GM23248 (cell line): ENCODE measurements around the gene C9orf152. TPM values are rescaled to one million over a fixed set of nuclear protein-coding genes. Genes with fewer than 3 reads are reported as not detected.

Experiments used
- DNase-seq: peaks from one replicate; pipeline ENCODE4 v3.0.0-alpha.2; 2015
- H2AFZ ChIP-seq: fragments of 200-600 bp; sonication (generic); 2 replicates; pipeline ENCODE4 v1.6.1; 2016; ENCODE audit warnings: antibody characterized with exemption
- H3F3A ChIP-seq: fragments of 200-600 bp; sonication (generic); 2 replicates; pipeline ENCODE4 v1.6.1; 2016; ENCODE audit warnings: mild to moderate bottlenecking, antibody characterized with exemption, mixed run types; ENCODE audit not compliant: insufficient read depth
- H3K27ac ChIP-seq: fragments of 200-600 bp; sonication (generic); 2 replicates; pipeline ENCODE4 v1.5.1; 2016; ENCODE audit warnings: mild to moderate bottlenecking
- H3K27me3 ChIP-seq: fragments of 200-600 bp; sonication (generic); replicated peaks from 2 replicates; pipeline ENCODE4 v1.6.1; 2016; ENCODE audit warnings: mild to moderate bottlenecking; ENCODE audit not compliant: insufficient read depth
- H3K36me3 ChIP-seq: fragments of 200-600 bp; sonication (generic); 2 replicates; pipeline ENCODE4 v1.6.1; 2016; ENCODE audit warnings: low read depth, mild to moderate bottlenecking
- H3K4me1 ChIP-seq: fragments of 200-600 bp; sonication (generic); 2 replicates; pipeline ENCODE4 v1.6.1; 2016; ENCODE audit warnings: mild to moderate bottlenecking; ENCODE audit not compliant: insufficient read depth
- H3K4me2 ChIP-seq: fragments of 200-600 bp; sonication (generic); one replicate; pipeline ENCODE4 v1.6.1; 2016; ENCODE audit warnings: mild to moderate bottlenecking; ENCODE audit not compliant: unreplicated experiment
- H3K4me3 ChIP-seq: fragments of 200-600 bp; sonication (generic); 2 replicates; pipeline ENCODE4 v1.5.1; 2016; ENCODE audit warnings: mild to moderate bottlenecking
- H3K79me2 ChIP-seq: fragments of 200-600 bp; sonication (generic); 2 replicates; pipeline ENCODE4 v1.6.1; 2016; ENCODE audit warnings: mild to moderate bottlenecking; ENCODE audit not compliant: insufficient read depth
- H3K9ac ChIP-seq: fragments of 200-600 bp; sonication (generic); 2 replicates; pipeline ENCODE4 v1.6.1; 2016; ENCODE audit warnings: mild to moderate bottlenecking
- H3K9me2 ChIP-seq: fragments of 200-600 bp; sonication (generic); 2 replicates; pipeline ENCODE4 v1.6.1; 2016; ENCODE audit warnings: mixed run types, mild to moderate bottlenecking, moderate library complexity; ENCODE audit not compliant: insufficient read depth
- H3K9me3 ChIP-seq: fragments of 200-600 bp; sonication (generic); one replicate; pipeline ENCODE4 v1.6.1; 2017; ENCODE audit warnings: low read depth
- H4K20me1 ChIP-seq: fragments of 200-600 bp; sonication (generic); 2 replicates; pipeline ENCODE4 v1.6.0; 2016; ENCODE audit not compliant: insufficient read depth
- EZH2 ChIP-seq: fragments of 200-600 bp; sonication (generic); IDR thresholded peaks from 2 replicates; pipeline ENCODE4 v1.6.1; 2018; ENCODE audit warnings: antibody characterized with exemption, mild to moderate bottlenecking; ENCODE audit not compliant: insufficient read depth, poor library complexity, severe bottlenecking
- EZH2phosphoT487 ChIP-seq: fragments of 200-600 bp; sonication (generic); IDR thresholded peaks from 2 replicates; pipeline ENCODE4 v1.6.1; 2018; ENCODE audit warnings: antibody characterized with exemption, moderate library complexity, mild to moderate bottlenecking, low read depth; ENCODE audit not compliant: insufficient read depth
- WGBS, 2 experiments: methylation state at CpG; one replicate each; pipeline ENCODE4 v1.1.6; 2015 to 2017; ENCODE audit warnings: low lambda C conversion rate in 2 of 2, low coverage in 1 of 2; ENCODE audit errors: missing lambda C conversion rate in 2 of 2; 5-methylcytosine and 5-hydroxymethylcytosine counted together
- in situ Hi-C: fragments of 300-500 bp; cut with MboI; formaldehyde crosslinking; loops from 2 replicates; pipeline ENCODE4 v1.15.0; 2020
- polyA plus RNA-seq: library from polyadenylated mRNA; unstranded; fragments of >200 nt; fragmentation: Nextera tagmentation; extraction: Ambion mirVana; gene quantifications from 2 replicates; pipeline ENCODE4 v1.2.1, GENCODE V29; 2016
- total RNA-seq: library from RNA; depleted of rRNA; stranded (reverse); fragments of >200 nt; shearing (Covaris generic); gene quantifications from 2 replicates; pipeline ENCODE4 v1.2.3, GENCODE V29; 2014

C9orf152 gene
- total and polyA plus RNA-seq, 2 experiments from 2014 or later: not detected

DNA sequence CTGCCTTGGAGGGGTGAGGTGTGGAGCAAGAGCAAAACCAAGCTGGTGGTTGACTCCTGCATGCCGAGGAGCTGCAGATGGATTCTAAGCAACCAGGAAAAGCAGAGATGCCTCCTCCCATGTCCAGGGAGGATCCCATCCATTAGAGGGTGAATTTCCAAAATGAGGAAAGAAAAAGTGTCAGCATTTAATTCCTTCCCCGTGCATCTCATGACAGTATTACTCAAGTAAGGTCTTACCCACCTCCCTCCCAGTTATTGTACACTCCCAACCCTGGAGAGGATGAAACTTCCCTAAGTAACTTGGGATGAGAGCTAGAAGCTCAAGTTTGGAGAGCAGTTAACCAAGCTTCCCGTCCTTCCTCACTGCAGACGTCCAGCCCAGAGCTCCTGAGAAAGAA lies 19.9 kb downstream of the C9orf152 start:
- TF ChIP-seq EZH2phosphoT487 (no peak), EZH2 (no peak)
- no peak overlapping the region for H3K4me2 ChIP-seq
- no peak for DNase-seq
- H3K9me3 ChIP-seq: no peaks in the 10 kb centered on the region
- no peaks in the 10 kb centered on the region for H3K79me2 ChIP-seq
- H3K9me2 ChIP-seq: no peaks in the 10 kb centered on the region
- in situ Hi-C loops: no loop called here
- H3F3A ChIP-seq: peaks cover 14% of the 10 kb centered on the region; the same call in 1 of the 2 replicates
- H3K4me3 ChIP-seq: no peak overlapping the region
- no peak overlapping the region for H3K27ac ChIP-seq
- H3K4me1 ChIP-seq: peaks cover 26% of the 10 kb centered on the region
- WGBS, 2 experiments: 41 to 42% methylated on average over 4 of the region's 4 CpGs
- H4K20me1 ChIP-seq: no peaks in the 10 kb centered on the region
- no peaks in the 10 kb centered on the region for H3K36me3 ChIP-seq
- H3K9ac ChIP-seq: no peak overlapping the region
- no peaks in the 10 kb centered on the region for H3K27me3 ChIP-seq
- no peak overlapping the region for H2AFZ ChIP-seq

DNA sequence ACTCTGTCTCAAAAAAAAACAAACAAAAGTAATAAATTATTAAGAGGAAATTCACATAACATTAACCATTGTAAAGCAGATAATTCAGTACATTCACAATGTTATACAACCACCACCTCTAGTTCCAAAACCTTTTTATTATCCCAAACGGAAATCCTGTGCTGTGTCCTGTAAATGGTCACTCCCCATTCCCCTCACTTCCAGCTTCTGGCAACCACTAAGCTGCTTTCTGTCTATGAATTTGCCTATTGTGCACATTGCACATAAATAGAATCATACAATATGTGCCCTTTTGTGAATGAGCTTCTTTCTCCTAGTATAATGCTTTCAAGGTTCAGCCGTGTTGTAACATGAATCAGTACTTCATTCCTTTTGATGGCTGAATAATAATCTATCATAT lies 20.8 kb downstream of the C9orf152 start:
- Histone ChIP-seq H2AFZ (no peak overlapping the region), H3K9me3 (no peaks in the 10 kb centered on the region), H3K4me3 (no peak overlapping the region), H3K36me3 (no peaks in the 10 kb centered on the region), H3K79me2 (no peaks in the 10 kb centered on the region), H3K4me2 (no peak overlapping the region), H3K27me3 (no peaks in the 10 kb centered on the region), H3K9me2 (no peaks in the 10 kb centered on the region), H3F3A (0 out of 2 replicates have a peak, but pooled peaks cover 5% of the 10 kb centered on the region), H3K4me1 (peaks cover 16% of the 10 kb centered on the region), H3K9ac (no peak overlapping the region), H3K27ac (no peak overlapping the region), H4K20me1 (no peaks in the 10 kb centered on the region)
- TF ChIP-seq EZH2 (no peak), EZH2phosphoT487 (no peak)
- no peak for DNase-seq
- in situ Hi-C loops: no loop called here
- 44 to 53% methylated on average over 2 of the region's 2 CpGs for WGBS, 2 experiments

DNA sequence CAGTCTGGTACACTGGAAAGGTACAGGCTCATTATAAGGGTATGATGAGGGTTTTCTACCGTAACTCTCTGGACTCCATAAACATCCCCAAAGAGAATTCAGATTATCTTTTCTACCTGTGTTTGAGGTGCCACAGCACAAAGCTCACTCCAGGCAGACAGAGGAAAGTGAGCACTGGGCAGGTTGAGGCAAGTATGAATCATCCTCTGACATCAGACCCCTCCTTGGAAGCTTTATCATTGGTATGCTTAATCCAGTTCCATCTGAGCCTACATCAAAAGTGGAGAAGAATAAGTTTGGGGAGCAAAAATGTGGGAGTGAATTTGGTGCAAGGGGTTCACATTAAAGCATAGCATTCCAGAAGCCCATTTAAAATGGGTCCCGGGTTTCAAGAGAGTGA lies 21.7 kb downstream of the C9orf152 start:
- H3K79me2 ChIP-seq: no peaks in the 10 kb centered on the region
- peak; percentile 28 for DNase-seq

DNA sequence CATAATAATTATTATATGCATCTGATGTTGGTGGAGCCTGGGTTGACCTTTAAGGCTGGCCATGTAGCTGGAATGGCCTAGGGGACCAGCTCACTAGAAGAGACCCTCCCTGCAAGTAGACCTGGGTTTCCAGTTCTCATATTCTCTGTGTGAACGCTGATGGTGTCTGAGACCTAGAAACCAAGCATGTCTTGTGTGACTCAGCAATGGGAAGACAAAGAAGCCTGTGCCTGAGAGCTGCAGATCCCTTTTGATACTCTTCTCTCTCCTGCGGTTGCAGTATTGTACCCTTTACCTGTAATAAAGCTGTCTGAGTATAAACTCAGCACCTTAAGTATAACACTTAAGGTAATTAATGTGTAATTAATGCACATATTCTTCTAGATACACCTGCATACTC lies 22.2 kb downstream of the C9orf152 start:
- H3K9me3 ChIP-seq: no peaks in the 10 kb centered on the region
- in situ Hi-C loops: no loop called here
- no peak overlapping the region for H3K4me2 ChIP-seq
- no peaks in the 10 kb centered on the region for H3K79me2 ChIP-seq
- H3K36me3 ChIP-seq: no peaks in the 10 kb centered on the region
- no peak overlapping the region for H2AFZ ChIP-seq
- H4K20me1 ChIP-seq: no peaks in the 10 kb centered on the region
- no peak overlapping the region for H3K27ac ChIP-seq
- TF ChIP-seq EZH2phosphoT487 (no peak), EZH2 (no peak)
- H3K9ac ChIP-seq: no peak overlapping the region
- WGBS, 2 experiments: 98 to 100% methylated on average over 2 of the region's 2 CpGs
- no peaks in the 10 kb centered on the region for H3K27me3 ChIP-seq
- peaks cover 11% of the 10 kb centered on the region for H3K4me1 ChIP-seq
- no peak for DNase-seq
- peaks cover 1% of the 10 kb centered on the region; the same call in 1 of the 2 replicates for H3F3A ChIP-seq
- no peak overlapping the region for H3K4me3 ChIP-seq
- H3K9me2 ChIP-seq: no peaks in the 10 kb centered on the region

More for the DNA sequence above, 21.7 kb downstream of the C9orf152 start:
- peaks cover 8% of the 10 kb centered on the region for H3K4me1 ChIP-seq
- no peaks in the 10 kb centered on the region for H3K36me3 ChIP-seq
- H3K27ac ChIP-seq: no peak overlapping the region
- no peaks in the 10 kb centered on the region for H3K9me3 ChIP-seq
- no peaks in the 10 kb centered on the region for H3K9me2 ChIP-seq
- in situ Hi-C loops: no loop called here
- H4K20me1 ChIP-seq: no peaks in the 10 kb centered on the region
- H3K4me2 ChIP-seq: no peak overlapping the region
- H3F3A ChIP-seq: no peaks in the 10 kb centered on the region
- no peak overlapping the region for H3K9ac ChIP-seq
- no peak for TF ChIP-seq EZH2
- TF ChIP-seq EZH2phosphoT487: no peak
- no peak overlapping the region for H3K4me3 ChIP-seq
- H2AFZ ChIP-seq: no peak overlapping the region
- WGBS, 2 experiments: 98 to 100% methylated on average over 2 of the region's 2 CpGs
- H3K27me3 ChIP-seq: no peaks in the 10 kb centered on the region
